Ovary (tissue), 9 donors: ENCODE data around the gene FUT3. TPM values are rescaled to one million over a fixed set of nuclear protein-coding genes. Genes with fewer than 3 reads are reported as not detected.

Experiments used
- DNase-seq, 5 donors: peaks; one replicate each; pipeline ENCODE4 v3.0.0-alpha.2; 2019 to 2020
- H3K27ac ChIP-seq, 2 donors: fragments of 200-600 bp; one replicate each; pipeline versions ENCODE4 v1.5.1 to v1.8.0; 2019 to 2022
- H3K27me3 ChIP-seq: fragments of 200-600 bp; one replicate; pipeline ENCODE4 v1.8.0; 2022
- H3K36me3 ChIP-seq: fragments of 200-600 bp; sonication (generic); one replicate; pipeline ENCODE4 v1.5.1; 2019
- H3K4me1 ChIP-seq: one replicate; pipeline ENCODE4 v1.8.1; 2013; ENCODE audit warnings: mild to moderate bottlenecking, moderate library complexity; ENCODE audit not compliant: insufficient read depth
- H3K4me3 ChIP-seq: fragments of 200-600 bp; sonication (generic); one replicate; pipeline ENCODE4 v1.5.1; 2017
- H3K9me3 ChIP-seq, 2 donors: fragments of 200-600 bp in 1 of 2; sonication (generic) in 1 of 2; one replicate each; pipeline versions ENCODE4 v1.5.1 to v1.8.1; 2013 to 2019; ENCODE audit warnings: mild to moderate bottlenecking in 1 of 2, moderate library complexity in 1 of 2
- EP300 ChIP-seq: sonication (generic); formaldehyde crosslinking; IDR thresholded peaks from one replicate; pipeline ENCODE4 v1.6.1; 2017; ENCODE audit warnings: antibody characterized with exemption
- POLR2A ChIP-seq: fragments of 450-650 bp; IDR thresholded peaks from one replicate; pipeline ENCODE4 v1.6.1; 2017; ENCODE audit warnings: antibody characterized with exemption, mild to moderate bottlenecking, moderate library complexity
- WGBS, 3 donors: extraction: QIAGEN DNeasy Blood & Tissue Kit in 1 of 3; methylation state at CpG; one replicate each; pipeline versions ENCODE4 v1.1.5 to v1.1.7; 2013 to 2017; 5-methylcytosine and 5-hydroxymethylcytosine counted together
- intact Hi-C, 4 donors: fragments of 100-400 bp; cut with DNase I; formaldehyde crosslinking; loops; one replicate each; pipeline versions ENCODE4 v1.11.0 to v1.15.1; 2022 to 2023
- polyA plus RNA-seq, 2 donors: library from polyadenylated mRNA; stranded (reverse); fragments of 200-250 nt in 1 of 2; fragments of 350-450 nt in 1 of 2; fragmentation: Illumina TruSeq in 1 of 2; extraction: RNeasy Lipid Tissue Mini Kit (QIAGEN cat#74804) in 1 of 2; gene quantifications; one replicate each; pipeline ENCODE4 v1.2.3, GENCODE V29; 2013 to 2014
- total RNA-seq, 7 donors: library from RNA; depleted of rRNA in 2 of 7; stranded (reverse); fragments of >200 nt in 2 of 7; fragmentation: NEBNext Ultra II Directional in 3 of 7; extraction: Animal tissue kit (Norgen Biotek cat#: 25700) in 3 of 7; gene quantifications; one replicate each; pipeline versions ENCODE4 v1.1.0 to v1.2.4, GENCODE V29; 2016 to 2023
- TF ChIP-seq, protein P1 (sequence below), 3 donors: fragments of 450-650 bp in 2 of 3; fragments of 200-600 bp in 1 of 3; IDR thresholded peaks; one replicate each; pipeline versions ENCODE4 v1.5.1 to v1.8.0; 2016 to 2022; ENCODE audit warnings: antibody characterized with exemption in 3 of 3, mild to moderate bottlenecking in 1 of 3
- donor health status: DM: no; HTN: no; CAD: no; lungs with moderate emphysema.
- donor health status: DM: no; HTN: no; CAD: no.
- donor health status: Bipolar disorder and iron deficiency.
- donor health status: DM: yes; HTN: yes; CAD: no.
- donor health status: DM: no; HTN: no; CAD: no.
- donor health status: DM: yes; HTN: yes; CAD: no.

The FUT3 gene
- total and polyA plus RNA-seq, 9 donors: 0.04 to 1.8 (median 0.15) TPM; not detected in 3

DNA sequence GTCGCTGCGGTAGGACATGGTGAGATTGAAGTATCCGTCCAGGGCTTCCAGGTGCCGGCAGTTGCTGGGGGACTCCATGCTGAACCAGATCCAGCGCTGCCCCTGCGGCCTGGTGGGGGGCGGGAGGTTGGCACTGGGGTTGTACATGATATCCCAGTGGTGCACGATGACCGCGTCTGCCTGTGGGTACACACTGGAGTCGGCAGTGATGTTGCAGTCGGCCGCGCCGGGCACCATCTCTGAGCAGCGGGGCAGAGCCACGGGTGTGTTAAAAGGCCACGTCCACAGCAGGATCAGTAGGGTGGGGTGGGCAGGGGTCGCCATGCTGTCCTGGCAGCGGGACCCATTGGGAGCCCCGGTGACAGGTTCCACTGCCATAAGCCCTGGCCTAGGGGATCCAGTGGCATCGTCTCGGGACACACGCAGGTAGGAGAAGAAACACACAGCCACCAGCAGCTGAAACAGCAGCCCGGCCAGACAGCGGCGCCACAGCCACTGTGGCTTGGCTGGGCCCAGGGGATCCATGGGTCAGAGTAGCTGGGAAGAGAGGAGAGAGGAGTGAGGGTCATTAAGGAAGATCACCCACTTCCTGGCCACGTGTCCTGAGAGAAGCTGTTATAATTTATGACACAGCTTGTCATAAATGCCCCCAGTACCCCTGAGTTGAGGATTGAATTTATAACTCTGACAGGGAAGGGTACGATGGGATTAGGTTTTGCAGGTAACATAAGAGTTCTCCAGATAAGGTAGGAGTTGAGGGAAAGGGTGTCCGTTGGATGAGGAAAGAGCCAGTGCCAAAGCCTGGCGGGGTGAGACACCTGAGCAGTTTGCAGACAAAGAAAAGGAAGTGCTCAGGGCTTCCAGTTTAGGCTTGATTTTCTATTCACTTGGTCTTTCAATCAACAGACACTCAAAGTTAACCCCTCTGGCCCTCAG is 16.2 kb upstream of the FUT3 start:
- Histone ChIP-seq H3K9me3 (no peaks in the 10 kb centered on the region), H3K27me3 (no peaks in the 10 kb centered on the region), H3K4me1 (no peaks in the 10 kb centered on the region), H3K27ac (no peak overlapping the region), H3K36me3 (no peaks in the 10 kb centered on the region), H3K4me3 (no peak overlapping the region)
- 82 to 85% (median 82%) methylated on average over 30 to 31 of the region's 31 CpGs for WGBS, 3 donors
- no peak for DNase-seq
- intact Hi-C loops: no loop called here
- TF ChIP-seq EP300 (no peak), POLR2A (no peak)
- TF ChIP-seq, protein P1, sequence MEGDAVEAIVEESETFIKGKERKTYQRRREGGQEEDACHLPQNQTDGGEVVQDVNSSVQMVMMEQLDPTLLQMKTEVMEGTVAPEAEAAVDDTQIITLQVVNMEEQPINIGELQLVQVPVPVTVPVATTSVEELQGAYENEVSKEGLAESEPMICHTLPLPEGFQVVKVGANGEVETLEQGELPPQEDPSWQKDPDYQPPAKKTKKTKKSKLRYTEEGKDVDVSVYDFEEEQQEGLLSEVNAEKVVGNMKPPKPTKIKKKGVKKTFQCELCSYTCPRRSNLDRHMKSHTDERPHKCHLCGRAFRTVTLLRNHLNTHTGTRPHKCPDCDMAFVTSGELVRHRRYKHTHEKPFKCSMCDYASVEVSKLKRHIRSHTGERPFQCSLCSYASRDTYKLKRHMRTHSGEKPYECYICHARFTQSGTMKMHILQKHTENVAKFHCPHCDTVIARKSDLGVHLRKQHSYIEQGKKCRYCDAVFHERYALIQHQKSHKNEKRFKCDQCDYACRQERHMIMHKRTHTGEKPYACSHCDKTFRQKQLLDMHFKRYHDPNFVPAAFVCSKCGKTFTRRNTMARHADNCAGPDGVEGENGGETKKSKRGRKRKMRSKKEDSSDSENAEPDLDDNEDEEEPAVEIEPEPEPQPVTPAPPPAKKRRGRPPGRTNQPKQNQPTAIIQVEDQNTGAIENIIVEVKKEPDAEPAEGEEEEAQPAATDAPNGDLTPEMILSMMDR (IDR thresholded peaks at IDR 0.05): no peak

- intact Hi-C loops: no loop called here
- TF ChIP-seq, protein P1 (IDR thresholded peaks at IDR 0.05): no peak
- TF ChIP-seq EP300 (no peak), POLR2A (no peak)
These were observed 14.5 kb upstream of the FUT3 start for GRCh38 chr19:5865772-5866171.

GRCh38 chr19:5864725-5865486 is 13.7 kb upstream of the FUT3 start:
- DNase-seq: no peak
- Histone ChIP-seq H3K27ac (no peak overlapping the region), H3K27me3 (no peaks in the 10 kb centered on the region), H3K36me3 (no peaks in the 10 kb centered on the region), H3K9me3 (no peaks in the 10 kb centered on the region), H3K4me3 (no peak overlapping the region), H3K4me1 (no peaks in the 10 kb centered on the region)
- intact Hi-C loops: no loop called here
- no peak for TF ChIP-seq POLR2A
- 80 to 84% (median 83%) methylated on average over 14 of the region's 14 CpGs for WGBS, 3 donors

More at GRCh38 chr19:5865772-5866171, 14.5 kb upstream of the FUT3 start:
- Histone ChIP-seq H3K27ac (no peak overlapping the region), H3K4me1 (no peaks in the 10 kb centered on the region), H3K36me3 (no peaks in the 10 kb centered on the region), H3K9me3 (no peaks in the 10 kb centered on the region), H3K4me3 (no peak overlapping the region), H3K27me3 (no peaks in the 10 kb centered on the region)
- DNase-seq: no peak
- WGBS, 3 donors: 74 to 82% (median 77%) methylated on average over 11 of the region's 11 CpGs

GRCh38 chr19:5864013-5864720 is 12.9 kb upstream of the FUT3 start:
- 70 to 82% (median 76%) methylated on average over 8 to 9 of the region's 9 CpGs for WGBS, 3 donors
- DNase-seq: no peak
- Histone ChIP-seq H3K27me3 (no peaks in the 10 kb centered on the region), H3K36me3 (no peaks in the 10 kb centered on the region), H3K4me1 (no peaks in the 10 kb centered on the region), H3K27ac (no peak overlapping the region), H3K9me3 (no peaks in the 10 kb centered on the region), H3K4me3 (no peak overlapping the region)
- intact Hi-C loops: no loop called here
- TF ChIP-seq, protein P1 (IDR thresholded peaks at IDR 0.05): no peak
- TF ChIP-seq EP300 (no peak), POLR2A (no peak)
